Measurements from ENCODE around the gene DPP10.
A peak's percentile ranks its signal among the peaks of the same experiment; 100 is the strongest.

Gene DPP10

DNA sequence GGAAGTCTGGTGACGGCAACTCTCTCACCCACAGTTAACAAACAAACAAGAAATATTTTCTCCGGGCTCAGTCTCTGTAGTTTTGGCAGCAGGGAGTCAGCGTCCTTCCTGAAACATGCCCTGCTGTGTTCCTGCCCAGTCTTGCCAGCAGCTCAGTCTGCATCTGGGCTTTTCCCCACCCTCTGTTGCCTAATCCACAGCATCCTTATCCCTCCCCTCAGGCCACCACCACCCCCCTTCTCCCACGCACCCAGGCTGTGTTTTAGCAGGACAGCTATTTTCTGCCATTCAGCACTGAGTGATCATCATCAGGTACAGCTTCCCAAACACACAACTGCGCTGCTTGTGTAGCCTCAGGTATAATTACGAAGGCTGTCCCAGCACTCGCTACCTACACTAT, 168.2 kb downstream of the DPP10 start:
- DNase-seq: no peak

DNA sequence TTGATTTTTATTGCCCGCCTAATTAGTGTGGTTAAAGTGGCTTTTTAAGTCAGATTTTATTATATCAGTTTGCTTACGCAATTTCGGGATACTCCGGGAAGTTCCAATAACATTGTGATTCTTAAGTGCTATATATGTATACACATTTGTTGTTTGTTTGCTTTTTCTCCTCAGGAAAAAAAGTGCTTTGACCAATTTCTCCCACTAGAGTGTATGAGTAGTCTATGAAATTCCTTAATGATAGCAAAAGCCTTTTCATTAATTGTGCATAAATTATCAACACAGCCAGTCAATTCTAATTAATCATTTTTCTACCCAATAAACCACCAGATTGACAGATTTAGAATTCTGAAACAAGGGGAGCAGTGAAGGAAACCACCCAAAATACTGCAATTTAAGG, 172.2 kb downstream of the DPP10 start:
- no peak for DNase-seq

DNA sequence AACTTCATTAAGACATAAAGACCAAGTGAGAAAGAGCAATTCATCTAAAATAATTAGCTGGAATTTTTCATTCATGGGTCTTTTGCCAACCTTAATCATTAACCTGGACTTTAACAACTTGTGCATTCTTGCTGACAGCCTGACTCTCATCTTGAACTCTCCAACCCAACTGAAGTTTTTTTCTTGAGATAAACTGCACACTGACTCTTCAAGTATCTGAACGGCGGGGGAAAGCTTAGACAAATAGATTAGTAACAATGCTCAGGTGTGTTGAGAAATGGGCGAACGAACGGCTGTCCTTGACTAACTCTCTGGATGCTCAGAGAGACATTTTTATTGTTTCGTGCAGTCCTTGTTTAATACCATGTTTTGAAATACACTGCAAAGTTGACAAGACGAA, 186.0 kb downstream of the DPP10 start:
- DNase-seq: no peak

DNA sequence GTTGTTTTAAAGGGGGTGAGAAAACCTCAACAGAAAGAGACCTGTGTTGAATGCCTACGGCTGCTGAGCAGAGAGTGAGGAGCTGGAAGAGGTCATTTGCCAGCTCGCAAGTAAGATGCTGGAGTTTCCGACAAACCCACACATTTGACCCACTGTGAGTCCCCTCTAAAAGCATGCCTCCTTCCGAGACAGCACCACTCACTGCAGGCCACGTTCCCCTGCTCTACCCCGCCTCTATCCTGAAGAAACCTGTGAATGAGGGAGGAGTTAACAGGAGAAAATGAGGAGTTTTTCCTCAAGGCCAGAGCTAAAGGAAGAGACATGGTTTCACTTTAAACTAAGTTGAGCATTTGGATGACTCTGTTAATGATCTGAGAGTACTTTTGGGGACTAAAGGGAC, 188.7 kb downstream of the DPP10 start:
- no peak for DNase-seq

DNA sequence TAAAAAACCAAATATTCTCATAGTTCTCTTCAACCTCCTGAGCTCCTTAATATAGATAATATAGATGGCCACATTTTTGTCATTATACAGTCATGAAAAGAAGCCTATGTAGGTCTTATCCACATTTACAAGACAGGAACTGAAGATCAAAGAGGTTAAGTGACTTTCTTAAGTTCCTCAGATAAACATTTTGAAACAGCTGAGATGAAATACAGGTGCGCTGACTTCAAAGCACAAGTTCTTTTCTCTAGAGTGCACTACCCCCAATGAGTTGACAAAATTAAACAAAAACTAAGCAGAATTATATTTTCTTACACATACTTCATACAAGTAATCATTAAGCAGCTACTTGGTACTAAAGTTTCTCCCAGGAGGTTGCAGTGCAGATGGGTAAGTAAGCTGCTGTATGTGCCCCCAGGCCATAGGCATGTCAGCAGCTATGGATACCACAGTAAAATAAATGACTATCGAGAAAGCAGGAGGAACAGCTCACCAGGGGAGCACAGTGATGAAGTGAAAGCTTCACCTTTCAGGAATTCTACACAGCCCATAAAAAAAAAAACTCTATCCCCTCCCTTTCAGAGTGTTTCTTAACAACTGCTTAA, 199.8 kb downstream of the DPP10 start:
- DNase-seq: no peak

DNA sequence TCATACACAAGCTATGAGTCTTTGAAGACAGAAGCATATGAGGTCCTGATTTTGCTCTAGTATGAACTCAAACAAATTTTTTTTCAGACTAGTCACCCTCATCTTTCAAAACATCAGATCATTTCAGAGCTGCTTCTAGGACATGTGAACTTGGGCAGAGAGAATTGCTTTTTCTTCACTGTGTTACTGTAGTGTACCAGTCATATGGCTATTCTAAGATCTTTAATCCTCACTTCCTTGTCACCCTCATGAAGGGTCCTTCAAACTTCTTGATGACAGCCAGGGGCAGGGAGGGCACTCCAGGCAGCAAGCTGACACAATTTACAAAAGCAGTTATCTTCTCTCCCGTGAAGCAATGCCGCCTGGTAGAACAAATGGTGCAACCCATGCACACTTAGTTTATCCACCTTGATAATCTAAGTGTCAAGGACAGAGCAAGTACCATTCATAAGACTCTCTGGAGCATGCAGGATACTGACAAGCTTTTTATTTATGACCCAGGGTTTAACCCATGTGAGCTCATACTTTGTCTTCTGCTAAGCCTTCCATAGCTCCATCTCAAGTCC, 200.6 kb downstream of the DPP10 start:
- DNase-seq: no peak

DNA sequence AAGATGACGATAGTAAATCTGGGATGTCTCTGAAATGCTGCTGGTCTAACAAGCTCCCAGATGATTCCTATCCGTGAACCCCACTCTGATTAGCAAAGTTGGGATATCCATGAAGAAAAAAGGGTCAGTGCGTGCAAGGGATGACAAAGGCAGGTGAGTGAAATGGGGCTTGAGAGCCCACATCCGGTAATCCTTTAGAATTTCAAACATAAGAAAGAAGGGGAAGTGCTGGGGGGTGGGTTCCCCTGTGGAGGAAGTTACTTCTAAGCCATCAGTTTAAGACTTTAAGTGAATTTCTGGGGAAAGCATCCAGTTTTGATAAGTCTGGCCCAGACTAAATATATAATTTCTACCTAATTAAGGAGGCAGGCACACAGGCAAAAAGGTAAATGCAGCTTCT, 209.5 kb downstream of the DPP10 start:
- no peak for DNase-seq

DNA sequence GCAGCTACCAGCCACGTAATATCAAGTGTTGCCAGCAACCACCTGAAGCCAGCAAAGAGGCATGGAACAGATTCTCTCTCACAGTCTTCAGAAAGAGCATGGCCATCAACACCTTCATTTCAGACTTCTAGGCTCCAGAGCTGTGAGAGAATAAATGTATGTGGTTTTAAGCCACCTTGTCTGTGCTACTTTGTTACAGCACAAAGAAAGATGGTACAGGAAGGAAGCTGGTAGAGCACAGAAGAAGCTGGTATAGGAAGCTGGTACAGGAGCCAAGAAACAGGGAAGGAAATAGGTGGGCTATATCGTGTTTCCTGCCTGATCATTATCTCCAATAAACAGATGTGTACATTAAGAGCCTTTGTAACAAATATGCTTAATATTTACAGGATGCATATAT, 217.4 kb downstream of the DPP10 start:
- DNase-seq: no peak

DNA sequence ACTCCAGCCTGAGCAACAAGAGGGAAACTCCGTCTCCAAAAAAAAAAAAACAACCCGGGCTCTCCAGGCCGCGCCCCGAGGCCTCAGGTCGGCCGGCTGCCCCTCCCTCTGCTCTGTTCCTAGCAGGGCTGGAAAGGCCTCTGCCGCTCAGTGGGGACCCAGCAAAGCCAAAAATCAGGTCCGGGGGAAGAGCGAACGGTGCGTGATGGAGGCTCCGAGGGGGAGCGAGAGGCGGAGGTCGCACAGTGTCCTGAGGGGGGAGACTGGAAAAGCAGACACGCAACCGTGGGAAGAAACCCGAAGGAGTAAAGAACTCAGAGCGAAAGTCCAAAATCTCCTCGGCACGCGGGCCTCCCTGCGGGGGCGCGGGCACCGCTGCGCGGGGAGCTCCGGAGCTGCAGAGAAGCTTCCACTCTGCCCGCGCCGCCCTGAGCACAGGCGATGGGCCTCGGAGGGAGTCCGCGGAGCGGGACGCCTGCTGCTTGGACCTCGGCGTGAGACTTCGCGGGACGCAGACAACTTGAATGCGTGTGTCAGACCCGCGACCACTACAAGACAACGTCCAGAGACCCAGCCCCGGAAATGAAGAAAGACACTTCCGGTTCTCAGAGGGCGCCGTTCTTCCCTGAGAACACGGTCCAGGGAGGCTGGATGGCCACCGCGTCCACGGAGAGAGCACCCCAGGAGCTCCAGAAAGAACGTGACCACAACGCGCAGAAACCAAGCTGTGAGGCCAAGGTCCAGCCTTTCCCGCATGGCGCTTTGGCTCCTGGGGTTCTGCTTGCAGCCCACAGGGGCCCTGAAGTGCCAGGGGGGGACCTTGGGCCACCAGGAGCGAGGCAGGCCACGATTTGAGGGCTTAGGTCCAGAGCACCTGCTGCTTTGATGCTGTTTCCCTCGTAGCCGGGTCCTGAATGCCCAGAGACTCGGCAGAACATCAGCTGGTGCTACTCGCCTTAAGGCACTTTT, 219.8 kb downstream of the DPP10 start:
- peak; percentile 14 for DNase-seq

DNA sequence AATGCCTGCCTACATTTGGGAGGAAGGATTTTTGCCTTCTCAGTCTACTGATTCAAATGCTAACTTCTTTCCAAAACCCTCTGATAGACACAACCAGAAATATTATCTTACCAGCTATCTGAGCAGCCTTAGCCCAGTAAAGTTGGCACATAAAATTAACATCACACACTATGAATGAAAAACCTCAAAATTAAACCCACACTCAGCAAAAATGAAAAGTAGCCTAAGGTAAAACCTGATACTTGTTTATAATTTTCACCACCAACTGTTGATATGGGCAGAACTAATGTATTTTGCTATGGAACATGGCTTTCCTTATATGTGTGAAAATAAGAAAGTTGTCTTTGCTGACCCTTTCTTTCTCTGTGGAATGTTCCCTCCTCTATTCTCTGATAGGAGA, 226.0 kb downstream of the DPP10 start:
- no peak for DNase-seq

DNA sequence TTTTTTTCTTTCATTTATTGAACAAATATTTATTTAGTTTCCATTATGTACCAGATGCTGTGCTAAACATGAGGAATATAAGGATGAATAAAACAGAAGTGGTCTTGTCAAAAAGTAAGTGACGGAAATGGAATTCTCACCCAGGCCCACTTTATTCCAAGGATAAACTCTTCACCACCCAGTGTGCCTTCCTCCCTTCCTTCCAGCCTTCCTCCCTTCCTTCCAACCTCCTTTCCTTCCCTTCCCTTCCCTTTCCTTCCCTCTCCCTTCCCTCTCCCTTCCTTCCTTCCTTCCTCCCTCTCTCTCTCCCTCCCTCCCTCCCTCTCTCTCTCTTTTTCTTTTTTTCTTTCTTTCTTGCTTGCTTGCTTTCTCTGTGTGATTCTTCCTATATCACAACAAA, 240.8 kb downstream of the DPP10 start:
- DNase-seq: no peak

DNA sequence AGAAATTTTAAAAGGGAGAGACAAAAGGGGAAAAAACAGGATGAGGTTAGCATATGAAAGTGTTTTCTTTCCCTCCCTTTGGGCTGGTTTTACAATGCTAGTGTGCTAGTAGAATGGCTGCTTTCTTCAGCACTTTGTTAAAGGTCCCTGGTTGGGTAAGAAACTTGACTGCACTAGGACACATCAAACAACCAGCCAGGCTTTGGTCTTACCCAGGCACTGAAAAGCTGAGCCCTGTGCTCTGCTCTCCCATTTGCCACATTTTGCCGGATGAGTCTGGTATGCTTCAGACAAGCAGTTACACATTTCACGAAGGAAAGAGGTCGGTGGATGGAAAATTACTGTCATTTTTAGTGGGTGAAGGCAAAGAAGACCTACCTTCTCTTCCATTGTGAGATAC, 242.0 kb downstream of the DPP10 start:
- DNase-seq: peak; percentile 3

DNA sequence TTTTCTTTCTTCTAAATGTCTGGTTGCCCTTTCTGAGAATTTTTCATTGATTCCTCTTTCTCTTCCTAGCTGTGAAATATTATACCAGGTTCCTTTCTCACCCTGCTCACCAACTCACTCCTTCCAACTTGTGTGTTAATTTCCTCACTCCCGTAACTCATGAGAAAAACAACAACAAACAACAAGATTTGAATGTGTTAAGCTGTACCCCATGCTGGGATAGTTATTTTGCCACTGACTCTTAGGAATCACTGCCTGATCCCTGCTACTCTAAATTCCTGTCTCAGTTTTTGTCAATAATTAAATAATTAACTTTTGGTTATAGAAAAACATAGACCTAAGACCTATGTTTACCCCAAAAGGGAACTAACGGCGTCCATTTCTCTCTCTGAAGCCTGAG, 242.7 kb downstream of the DPP10 start:
- no peak for DNase-seq

DNA sequence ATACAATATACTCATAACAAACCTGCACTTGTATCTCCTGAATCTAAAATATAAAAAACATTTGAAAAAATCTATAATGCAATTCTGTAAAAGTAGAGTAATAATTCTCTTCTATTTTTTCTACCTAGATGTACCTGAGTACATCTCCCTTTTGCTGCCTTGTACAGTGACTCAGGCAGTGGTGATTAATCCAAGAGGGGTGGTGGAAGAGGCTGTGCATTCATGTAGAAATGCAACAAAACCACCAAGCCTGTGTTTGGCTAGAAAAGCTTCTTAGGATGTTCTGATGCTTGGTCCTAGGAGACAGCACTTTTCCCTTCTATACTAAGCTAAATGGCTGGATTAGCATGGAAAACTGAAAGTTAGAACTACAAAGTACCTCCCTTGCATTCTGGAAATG, 245.8 kb downstream of the DPP10 start:
- DNase-seq: no peak

DNA sequence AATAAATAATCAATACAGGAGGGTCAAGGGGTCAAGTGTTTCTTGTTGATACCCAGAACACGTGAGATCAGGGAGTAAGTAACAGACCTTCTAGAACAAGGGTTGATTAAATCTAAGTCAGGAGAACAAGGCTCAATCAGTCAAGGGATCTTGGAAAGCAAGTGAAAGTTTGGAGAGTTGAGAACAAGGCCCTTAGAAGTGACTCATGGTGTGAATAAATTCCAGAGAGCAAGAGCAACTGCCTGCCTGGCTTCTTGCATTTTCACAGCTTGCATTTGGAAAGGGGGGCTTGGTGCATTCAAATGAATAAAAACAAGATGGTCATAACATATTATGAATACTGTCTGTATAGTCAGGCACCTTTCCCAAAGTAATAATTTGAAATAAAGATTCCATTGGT, 256.1 kb downstream of the DPP10 start:
- no peak for DNase-seq

DNA sequence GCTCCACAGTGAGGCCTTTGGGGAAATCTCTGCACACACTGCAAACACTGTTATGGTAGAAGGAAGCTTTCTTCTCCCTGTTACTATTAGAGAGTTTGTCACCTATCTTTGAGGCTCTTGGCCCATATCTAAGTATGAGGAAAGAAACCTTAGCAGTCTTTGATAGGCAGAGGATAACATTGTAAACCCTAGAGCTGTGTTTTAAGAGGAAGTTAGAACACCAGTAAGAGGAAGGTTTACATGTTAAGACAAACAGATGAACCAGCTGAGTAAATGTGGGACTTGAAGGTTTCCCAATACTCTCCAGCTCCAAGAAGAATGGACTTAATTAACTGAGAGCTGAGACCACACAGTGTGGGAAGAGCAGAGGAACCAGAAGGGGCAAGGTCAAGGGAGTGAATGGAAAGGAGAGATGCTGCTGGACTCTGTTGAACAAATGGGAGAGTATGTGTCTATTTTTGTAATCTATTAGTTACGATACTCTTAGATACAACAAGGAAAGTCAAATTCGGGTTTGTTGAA, 257.0 kb downstream of the DPP10 start:
- DNase-seq: no peak

DNA sequence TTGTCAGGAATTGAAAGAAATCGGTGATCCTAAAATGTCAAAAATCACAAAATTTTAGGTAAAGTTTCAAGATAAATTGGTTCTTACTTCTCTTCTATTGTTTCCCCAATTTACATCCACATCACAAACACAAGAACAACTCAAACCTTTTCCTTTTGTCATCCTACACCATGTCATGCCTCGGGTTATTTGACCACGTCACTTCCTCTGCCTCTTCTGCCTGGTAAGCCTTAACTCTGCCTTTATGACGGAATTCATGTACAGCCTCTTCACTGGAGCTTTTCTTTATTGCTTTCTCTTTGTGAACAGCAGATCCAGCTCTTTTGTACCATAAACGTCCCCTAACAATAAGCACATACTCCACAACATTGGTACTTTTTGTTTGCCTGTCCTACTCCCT, 258.0 kb downstream of the DPP10 start:
- no peak for DNase-seq

DNA sequence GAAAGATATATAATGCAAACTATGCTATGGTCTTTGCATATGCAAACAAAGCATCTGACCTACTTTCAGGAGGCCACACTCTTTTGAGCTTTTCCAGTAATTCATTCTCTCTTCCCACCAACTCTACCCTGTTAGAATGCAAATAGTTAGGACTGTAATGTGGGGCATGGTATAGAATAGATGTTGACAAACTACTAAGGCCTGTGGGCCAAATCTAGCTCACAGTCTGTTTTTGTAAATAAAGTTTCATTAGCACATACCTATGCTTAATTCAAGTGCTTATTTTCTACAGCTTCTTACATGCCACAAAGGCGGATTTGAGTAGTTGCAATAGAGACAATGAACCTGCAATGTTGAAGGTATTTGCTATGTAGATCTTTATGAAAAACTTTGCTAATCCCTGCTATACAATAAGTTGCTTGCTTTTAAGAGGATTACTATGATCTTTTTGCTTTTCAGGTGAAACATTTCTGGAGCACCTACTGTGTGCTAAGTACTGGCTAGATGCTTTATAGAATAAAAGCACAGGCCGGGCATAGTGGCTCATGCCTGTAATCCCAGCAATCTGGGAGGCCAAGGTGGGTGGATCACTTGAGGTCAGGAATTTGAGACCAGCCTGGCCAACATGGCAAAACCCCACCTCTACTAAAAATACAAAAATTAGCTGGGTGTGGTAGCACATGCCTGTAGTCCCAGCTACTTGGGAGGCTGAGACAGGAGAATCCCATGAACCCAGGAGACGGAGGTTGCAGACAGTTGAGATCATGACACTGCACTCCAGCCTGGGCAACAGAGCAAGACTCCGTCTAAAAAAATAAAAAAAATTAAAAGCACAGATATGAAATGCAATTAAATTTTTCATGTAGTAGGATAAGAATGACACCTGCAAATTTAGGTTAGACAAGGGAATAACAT, 267.8 kb downstream of the DPP10 start:
- no peak for DNase-seq

DNA sequence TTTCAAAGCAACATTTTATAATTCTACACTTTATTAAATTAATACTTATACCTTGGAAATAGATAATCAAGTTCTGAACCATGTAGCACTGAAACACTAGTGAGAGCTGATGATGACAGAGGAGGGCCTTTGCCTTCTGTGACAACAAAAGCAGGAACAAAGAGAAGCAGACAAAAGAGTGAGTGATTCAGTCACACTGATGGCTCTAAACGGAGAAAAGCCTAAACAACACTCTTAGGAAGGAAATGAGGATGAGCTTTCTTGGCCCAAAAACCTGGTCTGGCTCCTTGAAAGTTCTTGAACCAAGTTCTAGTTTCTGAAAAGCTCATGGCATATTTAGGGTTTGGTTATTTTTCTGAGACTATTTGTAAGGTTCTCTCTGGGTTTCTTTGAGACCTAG, 271.9 kb downstream of the DPP10 start:
- no peak for DNase-seq

DNA sequence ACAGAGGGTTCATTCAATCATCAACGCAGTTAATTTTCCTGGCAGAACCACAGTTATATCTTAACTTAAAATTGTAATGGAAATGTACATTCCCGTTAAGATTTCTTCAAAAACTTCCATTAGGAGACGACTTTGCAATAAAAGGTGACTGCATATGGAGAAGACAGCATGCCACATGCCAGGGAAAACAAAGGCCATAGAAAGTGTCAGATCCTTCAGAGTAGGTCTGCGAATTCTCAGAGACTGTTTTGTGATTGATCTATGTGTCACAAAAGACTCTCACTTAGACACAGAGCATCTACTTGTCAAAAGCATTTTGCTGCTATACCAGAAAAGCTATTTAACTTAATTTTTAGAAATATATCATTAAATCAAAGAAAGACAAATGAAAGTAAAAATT, 274.6 kb downstream of the DPP10 start:
- DNase-seq: no peak

DNA sequence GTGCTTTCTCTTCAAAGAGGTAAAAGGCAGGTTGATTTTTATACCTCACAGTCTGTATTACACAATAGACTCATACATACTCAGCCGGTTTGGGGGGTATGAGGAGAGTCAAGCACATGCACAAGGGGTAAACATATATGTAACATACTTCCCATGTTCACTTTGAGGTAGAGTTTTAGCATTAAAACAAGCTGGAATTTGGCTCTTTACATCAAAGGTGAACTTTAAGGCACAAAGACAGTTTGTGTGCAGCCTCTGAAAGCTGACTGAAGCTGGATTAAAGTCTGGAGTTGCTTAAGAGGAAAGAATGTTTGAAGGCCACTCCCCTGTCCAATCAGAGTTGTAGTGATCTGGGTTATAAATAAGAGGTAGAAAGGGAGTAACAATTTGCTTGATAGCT, 282.0 kb downstream of the DPP10 start:
- DNase-seq: no peak

DNA sequence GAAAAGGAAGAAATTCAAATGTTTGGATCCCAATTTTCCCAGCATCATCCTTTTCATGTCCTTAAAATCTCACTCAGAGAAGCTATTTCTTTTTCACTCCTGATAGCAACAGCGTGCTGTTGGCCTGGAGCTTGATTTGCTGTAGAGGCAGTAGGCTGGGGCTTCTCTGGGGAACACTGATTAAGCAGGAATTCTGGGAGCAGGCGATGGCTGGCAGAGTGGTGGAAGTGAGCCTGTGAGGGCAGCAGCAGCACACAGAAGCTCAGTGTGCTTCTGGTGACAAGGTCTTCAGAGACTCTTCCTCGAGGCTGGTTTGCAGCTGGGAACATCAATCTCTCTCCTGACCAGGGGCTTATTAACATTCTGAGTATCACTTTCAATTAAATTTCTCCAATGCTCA, 284.6 kb downstream of the DPP10 start:
- DNase-seq: no peak

DNA sequence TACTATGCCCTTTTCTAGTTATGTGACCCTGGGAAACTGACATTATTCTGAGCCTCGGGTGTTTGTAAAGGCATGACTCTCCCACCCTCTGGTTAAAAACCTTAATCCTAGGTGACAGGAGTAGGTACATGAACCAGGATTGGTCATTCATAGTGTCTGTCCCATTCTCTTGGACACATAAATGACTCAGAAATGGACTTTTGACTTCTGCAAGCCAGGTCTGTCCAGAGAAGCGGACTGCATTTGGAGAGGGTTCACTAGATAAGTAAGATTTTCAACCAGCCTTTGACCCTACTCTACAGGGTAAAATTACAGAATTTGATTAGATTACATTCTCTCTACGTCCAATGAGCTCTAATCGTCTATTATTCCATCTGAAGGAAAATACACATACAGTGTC, 285.9 kb downstream of the DPP10 start:
- no peak for DNase-seq
